Left forelimb (tissue), 1 donor: ENCODE data around the gene EMCN.
"Not testable (repeated sequence)": the region's sequence is repeated elsewhere in the genome, so short reads cannot be mapped to it uniquely, and the experiment has no call there.

Experiments
- DNase-seq: peaks from one replicate; pipeline ENCODE4 v3.0.0-alpha.2; 2018; ENCODE audit warnings: low spot score

Gene EMCN, protein sequence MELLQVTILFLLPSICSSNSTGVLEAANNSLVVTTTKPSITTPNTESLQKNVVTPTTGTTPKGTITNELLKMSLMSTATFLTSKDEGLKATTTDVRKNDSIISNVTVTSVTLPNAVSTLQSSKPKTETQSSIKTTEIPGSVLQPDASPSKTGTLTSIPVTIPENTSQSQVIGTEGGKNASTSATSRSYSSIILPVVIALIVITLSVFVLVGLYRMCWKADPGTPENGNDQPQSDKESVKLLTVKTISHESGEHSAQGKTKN

DNA sequence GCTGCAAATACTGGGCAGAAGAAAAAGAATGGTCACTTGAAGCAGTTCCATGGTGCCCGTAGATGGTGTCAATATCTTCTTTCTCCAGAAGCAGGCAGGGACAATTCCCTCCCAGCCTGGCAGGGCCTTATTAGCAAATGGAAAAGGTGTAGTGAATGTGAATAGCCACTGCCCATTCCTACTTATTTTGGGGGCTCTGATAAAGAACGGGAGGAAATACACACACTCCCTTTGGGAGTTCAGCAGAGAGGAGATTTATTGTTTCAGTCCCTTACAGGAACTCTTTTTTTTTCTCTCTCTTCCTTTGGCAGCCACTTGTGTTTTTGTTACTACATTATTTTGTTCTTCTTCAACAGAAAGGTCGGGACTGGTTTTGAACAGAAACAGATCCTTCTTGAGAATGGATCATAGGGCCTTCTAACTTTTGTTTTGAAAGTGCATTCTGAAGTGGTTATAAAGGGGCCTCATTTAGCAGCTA is at the start of gene EMCN:
Gene EMCN, minus strand, starts transcription at position 159 of the 478 bp plus-strand sequence. Its CDS starts 108 bp downstream, at position 51.
- no peak for DNase-seq

- DNase-seq, result no peak
Observed at GRCh38 chr4:100566396-100566795, 48.6 kb upstream of the EMCN start.

- no peak for DNase-seq
Observed at GRCh38 chr4:100557306-100557705, 39.5 kb upstream of the EMCN start.

DNA sequence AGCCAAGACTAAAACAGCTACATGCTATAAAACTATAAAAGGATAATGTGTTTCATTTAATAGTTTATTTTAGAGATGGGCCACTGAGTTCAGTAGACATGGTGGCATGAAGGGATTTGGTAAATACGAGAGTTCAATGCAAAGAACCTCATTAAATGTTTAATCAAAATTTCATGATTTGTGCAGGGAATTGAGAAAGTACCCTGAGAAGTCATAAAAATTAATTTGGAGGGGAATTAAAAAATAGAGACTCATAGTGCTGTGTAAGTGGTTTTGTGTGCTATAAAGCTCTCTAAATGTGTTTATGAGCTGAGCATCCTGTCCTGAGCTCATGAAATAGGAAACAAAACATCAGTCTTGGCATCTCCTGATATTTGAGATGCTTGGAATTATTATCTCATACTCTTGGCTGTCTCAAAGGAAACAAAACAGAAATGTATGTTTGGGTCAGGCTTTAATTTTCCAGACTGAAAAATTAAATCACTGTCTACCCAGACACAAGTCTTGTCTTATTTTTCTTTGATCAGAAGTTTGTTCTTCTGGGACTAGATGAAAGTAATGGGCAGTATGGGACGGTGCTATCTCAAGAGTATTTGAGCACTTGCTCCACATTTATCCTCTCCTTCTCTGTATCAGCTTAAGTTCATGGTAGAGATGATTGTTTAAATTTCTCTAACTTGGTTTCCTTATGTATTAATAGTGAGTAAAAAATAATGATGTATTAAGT is 38.0 kb upstream of the EMCN start:
- no peak for DNase-seq

DNA sequence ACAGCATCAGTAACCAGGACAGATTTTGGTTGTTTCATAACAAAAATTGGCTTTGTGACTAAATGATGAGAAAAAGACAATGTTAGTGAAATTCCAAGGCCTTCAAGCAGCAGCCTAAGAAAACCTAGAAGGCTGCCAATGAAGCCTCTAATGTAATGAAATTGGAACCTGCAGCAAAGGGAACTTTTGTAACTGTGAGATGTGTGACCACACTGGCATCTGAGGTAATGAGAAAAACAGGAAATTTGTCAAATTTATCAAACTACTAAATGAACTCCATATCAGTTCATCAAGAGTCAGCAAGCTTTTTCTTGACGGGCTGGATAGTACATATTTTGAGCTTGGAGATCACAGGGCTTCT is 30.4 kb upstream of the EMCN start:
- no peak for DNase-seq

GRCh38 chr4:100547541-100548199 is 29.8 kb upstream of the EMCN start:
- DNase-seq, result no peak

GRCh38 chr4:100545427-100545826 is 27.6 kb upstream of the EMCN start:
- no peak for DNase-seq

DNA sequence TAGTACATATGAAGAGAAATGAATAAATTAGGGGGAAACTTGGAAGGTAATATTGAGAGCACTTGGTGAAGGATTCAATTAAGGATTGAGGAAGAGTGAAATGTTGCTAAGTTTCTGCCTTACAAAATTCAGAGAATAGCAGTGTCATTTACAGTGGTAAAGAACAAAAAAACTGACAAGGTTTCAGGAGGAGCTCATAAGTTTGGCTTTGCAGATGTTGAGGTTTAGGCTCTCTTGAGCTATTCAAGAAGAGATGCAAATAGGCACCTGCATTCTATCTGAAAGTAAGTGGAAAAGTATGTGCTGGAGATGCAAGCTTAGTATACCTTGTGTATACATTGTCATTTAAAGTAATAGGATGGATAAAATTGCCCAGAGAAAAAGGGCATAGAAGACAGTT is 22.3 kb upstream of the EMCN start:
- DNase-seq, result no peak

- DNase-seq, result no peak
Observed at GRCh38 chr4:100539706-100540105, 21.9 kb upstream of the EMCN start.

DNA sequence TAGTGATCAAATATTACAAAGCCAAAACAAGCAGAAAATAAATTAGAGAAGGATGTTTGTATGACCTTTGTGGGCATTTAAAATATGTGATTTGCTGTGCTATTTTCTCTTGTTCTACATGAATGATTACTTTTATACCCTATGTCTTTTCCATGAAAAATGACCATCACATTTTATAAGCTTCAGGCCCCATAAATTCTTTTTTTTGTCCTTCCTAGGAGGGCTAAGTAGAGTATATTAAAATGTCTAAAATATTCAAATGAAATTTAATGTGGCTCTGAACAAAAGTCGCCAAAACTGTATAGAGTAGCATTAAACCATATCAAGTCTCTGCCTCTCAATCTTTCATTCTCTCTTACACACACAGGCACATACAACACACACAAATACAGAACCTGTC is 15.9 kb upstream of the EMCN start:
- DNase-seq, result no peak

DNA sequence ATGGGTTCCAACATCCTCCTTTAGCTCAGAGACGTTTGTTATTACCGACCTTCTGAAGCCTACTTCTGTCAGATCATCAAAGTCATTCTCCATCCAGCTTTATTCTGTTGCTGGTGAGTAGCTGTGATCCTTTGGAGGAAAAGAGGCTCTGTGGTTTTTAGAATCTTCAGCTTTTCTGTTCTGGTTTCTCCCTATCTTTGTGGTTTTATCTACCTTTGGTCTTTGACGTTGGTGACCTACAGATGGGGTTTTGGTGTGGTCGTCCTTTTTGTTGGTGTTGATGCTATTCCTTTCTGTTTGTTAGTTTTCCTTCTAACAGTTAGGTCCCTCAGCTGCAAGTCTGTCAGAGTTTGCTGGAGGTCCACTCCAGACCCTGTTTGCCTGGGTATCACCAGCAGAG is 12.3 kb upstream of the EMCN start:
- DNase-seq, result not testable (repeated sequence)

DNA sequence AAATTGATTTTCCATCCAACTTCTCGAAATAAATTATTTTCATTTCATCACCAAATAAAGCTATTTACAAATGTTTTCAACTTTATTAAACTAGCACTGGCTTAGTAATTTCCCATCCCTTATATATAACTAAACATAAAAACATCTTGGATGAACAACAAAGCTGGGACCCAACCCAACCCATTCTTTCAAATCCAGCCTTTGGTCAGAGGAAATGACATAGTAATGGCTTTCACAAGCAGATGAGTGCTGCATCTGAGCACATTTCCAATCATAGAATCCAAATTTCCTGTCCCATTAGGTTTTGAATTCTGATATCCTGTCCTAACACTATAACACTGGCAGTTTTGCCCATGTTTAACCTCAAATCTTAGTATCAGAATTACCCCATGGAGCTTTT is 7.9 kb upstream of the EMCN start:
- DNase-seq, result no peak

DNA sequence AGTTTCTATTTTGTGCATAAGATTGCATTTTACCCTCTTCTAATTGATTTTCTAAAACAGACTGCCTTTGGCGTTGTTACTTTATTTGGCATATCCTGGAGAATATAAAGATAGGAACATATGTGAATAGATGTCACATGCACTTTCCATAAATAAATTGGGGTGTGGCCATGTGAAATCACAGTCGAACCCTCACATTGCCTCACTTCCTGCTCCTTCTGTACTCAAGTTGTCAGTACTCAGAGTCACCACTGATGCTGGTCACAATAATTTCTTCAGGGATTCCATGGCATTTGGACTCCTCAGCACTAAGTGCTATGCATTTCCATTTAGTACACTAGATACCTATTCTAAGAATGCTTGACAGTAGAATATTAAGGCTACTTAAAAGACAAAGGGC is 1.4 kb upstream of the EMCN start:
- no peak for DNase-seq

DNA sequence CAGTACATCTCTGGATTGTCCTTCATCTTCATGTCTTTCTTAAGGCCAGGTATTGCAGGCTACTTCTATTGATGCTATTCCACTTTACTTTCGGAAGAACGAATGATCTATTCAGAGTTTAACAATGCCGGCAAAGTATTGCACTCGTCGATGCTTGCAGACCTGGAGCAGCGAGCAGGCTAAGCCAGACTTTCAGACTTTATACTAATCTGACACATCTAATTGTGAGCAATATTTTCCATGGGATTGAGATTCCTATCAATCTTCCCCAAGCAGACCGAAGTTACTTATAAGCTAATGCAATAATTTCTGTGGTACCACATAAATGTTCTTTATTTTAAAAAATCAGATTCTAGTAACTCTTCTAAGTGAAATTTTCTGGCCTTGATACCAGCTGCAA is 1.6 kb downstream of the EMCN start:
- DNase-seq, result no peak

DNA sequence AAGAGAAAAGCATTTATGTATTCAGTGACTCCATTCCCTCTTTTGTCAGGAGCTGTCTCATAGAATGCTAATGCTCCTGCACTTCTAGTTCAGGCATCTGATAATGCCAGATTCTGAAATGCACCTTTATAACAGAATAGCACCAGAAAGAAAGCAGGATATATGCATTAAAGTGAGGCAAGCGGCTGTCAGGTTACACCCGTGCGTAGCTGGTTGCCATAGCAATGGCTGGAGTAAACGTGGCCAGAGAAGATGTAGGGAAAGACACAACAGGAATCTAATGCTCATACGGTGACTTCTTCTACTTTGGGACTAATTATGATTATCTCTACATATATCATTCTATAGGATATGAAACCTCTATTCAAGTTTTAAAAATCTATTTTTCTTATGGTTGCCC is 5.9 kb downstream of the EMCN start:
- DNase-seq, result no peak

DNA sequence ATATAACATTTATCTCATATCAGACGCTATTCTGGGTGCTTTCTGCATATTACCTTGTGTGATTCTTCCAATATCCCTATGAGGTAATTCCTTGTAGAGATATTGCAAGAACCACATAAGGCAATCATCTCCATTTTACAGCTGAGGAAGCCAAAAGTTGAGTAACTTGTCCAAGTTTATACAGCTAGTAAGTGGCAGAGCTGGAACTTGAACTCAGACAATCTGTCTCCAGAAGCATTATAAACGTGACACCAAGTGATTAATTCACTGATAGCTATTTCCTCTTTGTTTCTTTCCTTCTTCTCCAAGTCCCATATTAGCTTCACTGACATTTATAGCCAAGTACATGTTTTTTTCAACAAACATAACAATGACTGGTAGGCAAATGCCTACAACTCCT is 7.3 kb downstream of the EMCN start:
- DNase-seq, result no peak

DNA sequence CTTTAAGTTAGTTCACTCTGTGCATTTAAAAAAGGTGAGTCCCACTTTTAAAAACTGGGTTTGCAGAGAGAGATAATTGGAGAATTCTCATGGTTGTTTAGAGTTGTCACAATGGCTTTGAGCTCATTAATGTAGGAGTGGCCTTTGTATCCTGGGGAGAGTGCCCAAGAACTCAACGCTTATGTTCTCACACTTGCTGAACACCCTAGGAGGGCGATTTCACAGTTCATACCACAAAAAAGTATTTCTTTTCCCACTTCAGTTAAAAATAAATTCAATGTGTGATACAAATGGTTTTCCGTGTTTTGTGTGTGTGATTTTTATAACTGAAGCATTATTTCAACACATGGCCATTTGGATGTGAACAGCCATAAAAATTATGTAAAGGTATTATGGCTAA is 8.4 kb downstream of the EMCN start:
- no peak for DNase-seq

DNA sequence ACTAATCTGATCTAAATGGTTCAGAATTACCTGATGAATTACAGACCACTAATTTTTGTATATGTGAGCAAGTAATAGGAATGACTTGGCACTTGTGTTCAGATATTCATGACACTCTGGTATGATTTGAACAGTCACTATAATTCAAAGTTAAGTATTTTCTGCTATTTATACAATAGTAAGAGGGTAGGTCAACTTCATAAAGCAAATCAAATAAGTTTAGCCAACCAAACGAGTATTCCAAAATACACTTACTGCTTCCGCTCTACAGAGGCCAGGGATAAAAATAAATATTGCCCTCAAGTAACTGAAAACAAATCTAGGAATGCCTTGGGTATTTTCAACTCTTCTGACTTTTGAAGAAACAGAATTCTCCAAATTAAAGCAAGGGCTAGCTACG is 9.1 kb downstream of the EMCN start:
- DNase-seq, result no peak

DNA sequence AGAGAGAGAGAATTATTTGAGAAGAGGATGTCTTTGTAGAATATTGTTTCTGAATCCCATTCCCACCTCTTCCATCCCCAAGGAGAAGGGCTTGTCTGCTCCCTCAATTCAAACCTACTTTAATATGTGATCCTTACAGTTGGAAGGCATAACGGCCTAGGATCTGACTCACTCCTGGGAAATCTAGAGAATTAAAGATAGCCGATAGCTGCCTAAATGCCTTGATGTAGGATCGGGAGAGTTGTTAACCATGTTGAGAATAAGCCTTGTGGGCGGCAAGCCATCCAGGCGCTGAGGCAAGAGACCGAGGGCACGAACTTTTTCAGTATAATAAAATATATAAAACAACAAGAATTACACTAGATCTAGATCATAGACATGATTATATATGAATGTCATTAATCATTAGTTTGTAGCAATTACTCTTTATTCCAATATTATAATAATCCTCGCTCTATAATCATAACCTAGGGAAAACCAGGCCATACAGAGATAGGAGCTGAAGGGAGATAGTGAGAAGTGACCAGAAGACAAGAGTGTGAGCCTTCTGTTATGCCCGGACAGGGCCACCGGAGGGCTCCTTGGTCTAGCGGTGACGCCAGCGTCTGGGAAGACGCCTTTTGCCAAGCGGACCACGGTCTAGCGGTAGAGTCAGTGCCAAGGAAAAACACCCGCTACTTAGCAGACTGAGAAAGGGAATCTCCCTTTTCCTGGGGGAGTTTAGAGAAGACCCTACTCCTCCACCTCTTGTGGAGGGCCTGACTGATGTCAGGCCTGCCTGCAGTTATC is 13.5 kb downstream of the EMCN start:
- no peak for DNase-seq

DNA sequence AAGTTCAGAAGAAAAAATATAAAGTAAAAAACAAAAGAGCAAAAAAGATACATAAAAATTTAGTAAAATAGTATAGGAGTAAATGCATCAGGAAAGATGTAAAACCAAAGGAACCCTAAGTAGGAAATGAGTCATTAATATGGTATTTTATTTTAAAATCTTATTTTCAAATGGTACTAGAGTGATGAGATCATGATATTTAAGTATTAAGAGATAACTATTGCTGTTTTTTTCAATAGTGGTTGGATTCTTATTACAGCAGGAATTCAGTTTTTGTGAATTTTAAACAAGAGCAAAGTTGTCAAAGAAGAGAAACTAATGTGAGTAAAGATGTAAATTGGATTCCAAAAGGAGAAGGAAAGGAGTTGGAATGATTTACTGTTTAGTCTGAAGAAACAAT is 20.0 kb downstream of the EMCN start:
- DNase-seq, result no peak

DNA sequence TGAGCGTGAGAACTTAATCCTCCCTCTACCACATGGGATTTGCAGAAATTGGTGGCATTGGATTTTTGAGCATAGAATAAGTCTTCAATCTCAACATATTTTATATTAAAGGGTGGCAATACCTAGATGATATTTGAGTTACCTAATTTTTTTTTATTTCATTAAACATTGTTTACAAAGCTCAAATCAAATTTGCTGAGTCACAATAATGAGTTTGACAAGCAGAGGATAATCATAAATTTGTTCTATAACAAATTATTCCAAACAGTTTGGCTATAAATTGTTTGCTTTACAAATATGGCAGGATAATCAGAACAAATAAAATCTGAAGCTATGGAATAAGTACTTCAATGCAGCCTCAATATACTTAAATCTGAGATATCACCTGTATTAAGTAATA is 22.7 kb downstream of the EMCN start:
- no peak for DNase-seq

- DNase-seq, result no peak
Observed at GRCh38 chr4:100494166-100494565, 23.7 kb downstream of the EMCN start.

GRCh38 chr4:100493756-100494155 is 24.1 kb downstream of the EMCN start:
- DNase-seq, result no peak
